ENCODE results near the gene ADCY2.

ADCY2 gene

GRCh38 chr5:7398596-7399280 is 2.8 kb downstream of the ADCY2 start:
- no peak for TF ChIP-seq POU6F1 (CRISPR knock-in tag; IDR thresholded peaks at IDR 0.05; ENCODE audit: borderline replicate concordance, low read depth)
- no peak for TF ChIP-seq RARB (CRISPR knock-in tag; IDR thresholded peaks at IDR 0.05)
- TF ChIP-seq CSDC2 (CRISPR knock-in tag; IDR thresholded peaks at IDR 0.05): no peak
- TF ChIP-seq GLIS3 (CRISPR knock-in tag; IDR thresholded peaks at IDR 0.05): no peak
- no peak for TF ChIP-seq OSR1 (CRISPR knock-in tag; IDR thresholded peaks at IDR 0.05)
- no peak for ATAC-seq

- TF ChIP-seq ZNF565 (CRISPR knock-in tag; conservative IDR thresholded peaks at IDR 0.05; ENCODE audit: low read depth) (no peak), PPARA (CRISPR knock-in tag; IDR thresholded peaks at IDR 0.05; ENCODE audit: borderline replicate concordance) (no peak), SNAI2 (CRISPR knock-in tag; IDR thresholded peaks at IDR 0.05) (no peak), GLIS3 (CRISPR knock-in tag; IDR thresholded peaks at IDR 0.05) (no peak), BACH2 (CRISPR knock-in tag; IDR thresholded peaks at IDR 0.05; ENCODE audit: borderline replicate concordance) (no peak), POU6F1 (CRISPR knock-in tag; IDR thresholded peaks at IDR 0.05; ENCODE audit: borderline replicate concordance, low read depth) (no peak), TCF4 (CRISPR knock-in tag; IDR thresholded peaks at IDR 0.05; ENCODE audit: borderline replicate concordance) (no peak), TSHZ2 (CRISPR knock-in tag; IDR thresholded peaks at IDR 0.05) (no peak)
- ATAC-seq: no peak
Measured at GRCh38 chr5:7405277-7405676, 9.3 kb downstream of the ADCY2 start.

GRCh38 chr5:7410936-7411511 is 15.1 kb downstream of the ADCY2 start:
- no peak for ATAC-seq
- no peak for TF ChIP-seq TCF4 (CRISPR knock-in tag; IDR thresholded peaks at IDR 0.05; ENCODE audit: borderline replicate concordance)
- TF ChIP-seq CSDC2 (CRISPR knock-in tag; IDR thresholded peaks at IDR 0.05): no peak

- no peak for ATAC-seq
- TF ChIP-seq ZNF70 (CRISPR knock-in tag; IDR thresholded peaks at IDR 0.05) (no peak), ZNF565 (CRISPR knock-in tag; conservative IDR thresholded peaks at IDR 0.05; ENCODE audit: low read depth) (no peak), SNAI2 (CRISPR knock-in tag; IDR thresholded peaks at IDR 0.05) (no peak), TSHZ2 (CRISPR knock-in tag; IDR thresholded peaks at IDR 0.05) (no peak), ISL1 (CRISPR knock-in tag; IDR thresholded peaks at IDR 0.05) (no peak), ESRRG (CRISPR knock-in tag; IDR thresholded peaks at IDR 0.05) (no peak), ZNF8 (CRISPR knock-in tag; IDR thresholded peaks at IDR 0.05) (no peak), CSDC2 (CRISPR knock-in tag; IDR thresholded peaks at IDR 0.05) (no peak), OSR1 (CRISPR knock-in tag; IDR thresholded peaks at IDR 0.05) (no peak), ZFP3 (CRISPR knock-in tag; IDR thresholded peaks at IDR 0.05) (no peak), ZC3H10 (CRISPR knock-in tag; IDR thresholded peaks at IDR 0.05) (no peak), ZFP30 (CRISPR knock-in tag; IDR thresholded peaks at IDR 0.05) (no peak), BACH2 (CRISPR knock-in tag; IDR thresholded peaks at IDR 0.05; ENCODE audit: borderline replicate concordance) (no peak), PPARA (CRISPR knock-in tag; IDR thresholded peaks at IDR 0.05; ENCODE audit: borderline replicate concordance) (no peak), CREB5 (CRISPR knock-in tag; IDR thresholded peaks at IDR 0.05; ENCODE audit: low read depth) (no peak), TOX (CRISPR knock-in tag; IDR thresholded peaks at IDR 0.05; ENCODE audit: borderline replicate concordance) (no peak)
Measured at GRCh38 chr5:7412409-7412808, 16.5 kb downstream of the ADCY2 start.

All from SK-N-SH treated with all-trans-retinoic acid at 6 μM for 48 hours (cell line).